GM18508 (cell line): Measurements from ENCODE around the gene DHFR.
"Not testable (repeated sequence)": the region's sequence is repeated elsewhere in the genome, so short reads cannot be mapped to it uniquely, and the experiment has no call there.

ENCODE experiments used
- ATAC-seq: cut with Tn5 transposase; IDR thresholded peaks from one replicate; pipeline ENCODE4 v1.9.1; 2021; ENCODE audit warnings: moderate number of reproducible peaks; ENCODE audit not compliant: insufficient read depth, unreplicated experiment

Gene DHFR

DNA sequence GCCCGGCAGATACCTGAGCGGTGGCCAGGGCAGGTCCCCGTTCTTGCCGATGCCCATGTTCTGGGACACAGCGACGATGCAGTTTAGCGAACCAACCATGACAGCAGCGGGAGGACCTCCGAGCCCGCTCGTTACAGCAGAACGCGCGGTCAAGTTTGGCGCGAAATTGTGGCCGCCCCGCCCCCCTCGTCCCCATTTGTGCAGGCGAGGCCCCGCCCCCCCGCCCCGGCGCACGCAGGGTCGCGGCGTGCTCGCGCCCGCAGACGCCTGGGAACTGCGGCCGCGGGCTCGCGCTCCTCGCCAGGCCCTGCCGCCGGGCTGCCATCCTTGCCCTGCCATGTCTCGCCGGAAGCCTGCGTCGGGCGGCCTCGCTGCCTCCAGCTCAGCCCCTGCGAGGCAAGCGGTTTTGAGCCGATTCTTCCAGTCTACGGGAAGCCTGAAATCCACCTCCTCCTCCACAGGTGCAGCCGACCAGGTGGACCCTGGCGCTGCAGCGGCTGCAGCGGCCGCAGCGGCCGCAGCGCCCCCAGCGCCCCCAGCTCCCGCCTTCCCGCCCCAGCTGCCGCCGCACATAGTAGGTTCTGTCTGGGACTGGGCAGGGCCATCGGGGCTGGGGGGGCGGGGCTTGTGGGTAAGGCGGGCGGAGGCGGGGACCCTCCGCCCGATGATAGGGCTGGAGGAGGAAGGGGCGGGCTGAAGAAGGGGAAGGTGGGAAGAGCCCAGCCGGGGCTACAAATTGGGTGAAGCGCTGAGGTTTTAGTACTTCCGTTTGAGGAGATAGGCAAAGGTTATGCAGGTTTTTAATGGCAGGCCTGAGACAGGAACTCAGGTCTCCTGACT is at the start of gene DHFR, which contains the start of gene MSH3:
TSS of gene DHFR (minus strand) at position 593 of the 840 bp plus-strand sequence. CDS start at position 99, 494 bp downstream.
TSS of gene MSH3 (plus strand) at position 262 of the 840 bp plus-strand sequence. CDS start at position 338, 76 bp downstream.
- no peak for ATAC-seq

DNA sequence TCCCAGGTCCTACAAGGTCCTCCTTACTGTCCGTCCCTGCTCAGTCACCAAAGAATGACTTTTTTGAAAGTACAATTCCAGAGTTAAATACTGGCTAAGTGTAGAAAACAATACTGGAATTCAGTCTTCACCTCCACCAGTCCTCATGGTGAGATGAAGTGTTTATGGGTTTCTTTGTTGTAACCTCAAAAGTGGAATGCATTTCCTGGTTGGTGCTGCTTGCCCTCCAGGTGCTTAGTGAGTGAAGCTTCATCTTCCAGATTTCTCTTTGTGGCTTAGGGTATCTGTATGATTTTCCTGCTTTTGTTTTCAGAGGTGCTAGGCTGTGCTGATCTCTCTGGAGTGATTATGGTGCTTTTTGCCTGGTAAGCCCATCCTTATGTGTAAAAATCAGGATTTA is 49.4 kb upstream of the DHFR start:
- ATAC-seq = no peak

DNA sequence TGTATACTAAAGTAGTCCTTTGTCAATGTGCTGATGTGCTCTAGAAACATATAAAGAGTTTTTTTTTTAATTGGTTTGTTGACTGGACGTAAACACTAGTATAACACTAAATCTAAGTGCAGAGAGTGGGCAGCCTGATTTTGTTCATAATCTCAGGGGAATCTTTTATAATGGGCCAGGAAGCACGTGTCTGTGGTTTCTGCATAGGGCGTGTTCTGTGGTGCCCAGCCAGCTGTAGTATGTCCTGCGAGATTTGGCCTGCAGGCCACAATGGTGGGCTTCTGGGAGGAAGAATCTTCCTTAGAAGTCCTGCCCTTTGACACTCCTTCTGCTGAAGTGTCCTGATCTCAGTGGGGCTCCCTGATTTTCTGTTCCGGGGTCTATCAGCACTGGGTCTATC is 49.0 kb upstream of the DHFR start:
- ATAC-seq = no peak

DNA sequence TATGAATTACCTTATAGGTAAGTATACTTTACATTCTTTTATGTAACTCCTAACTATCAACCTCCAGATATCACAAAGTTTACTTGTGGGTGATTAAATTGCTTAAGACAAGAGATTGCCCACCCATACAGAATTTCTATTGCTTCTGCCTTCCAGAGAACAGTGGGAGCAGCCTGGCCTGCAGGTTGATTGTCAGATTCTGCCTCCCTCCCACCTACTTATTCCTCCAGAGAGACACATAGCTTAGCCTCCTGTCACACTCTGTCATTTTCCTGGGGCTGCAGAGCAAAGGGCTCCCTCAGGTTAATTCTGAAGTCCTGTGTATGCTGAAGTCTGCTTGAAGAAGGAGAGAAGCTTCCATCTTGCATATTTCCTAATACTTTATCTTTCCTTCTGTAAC is 48.5 kb upstream of the DHFR start:
- ATAC-seq = no peak

DNA sequence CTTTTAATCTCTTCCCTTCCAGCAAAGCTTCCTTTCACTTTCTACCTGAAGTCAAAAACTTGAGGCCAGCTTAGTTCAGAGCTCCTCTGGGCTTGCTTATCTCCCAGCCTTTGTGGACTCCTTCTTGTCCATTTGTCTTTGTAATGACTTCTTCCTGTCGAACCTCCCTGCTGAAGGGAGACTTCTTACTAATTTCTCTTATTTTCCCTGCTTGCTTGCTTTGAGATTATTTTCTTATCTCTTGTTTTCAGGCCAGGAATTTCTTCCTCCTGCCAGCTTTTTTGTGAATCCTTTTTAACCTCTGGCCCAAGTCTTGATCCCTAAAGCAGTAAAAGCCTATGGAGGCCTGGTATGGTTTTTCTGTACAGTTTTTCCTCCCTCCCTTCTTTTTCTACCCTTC is 46.8 kb upstream of the DHFR start:
- ATAC-seq = no peak

DNA sequence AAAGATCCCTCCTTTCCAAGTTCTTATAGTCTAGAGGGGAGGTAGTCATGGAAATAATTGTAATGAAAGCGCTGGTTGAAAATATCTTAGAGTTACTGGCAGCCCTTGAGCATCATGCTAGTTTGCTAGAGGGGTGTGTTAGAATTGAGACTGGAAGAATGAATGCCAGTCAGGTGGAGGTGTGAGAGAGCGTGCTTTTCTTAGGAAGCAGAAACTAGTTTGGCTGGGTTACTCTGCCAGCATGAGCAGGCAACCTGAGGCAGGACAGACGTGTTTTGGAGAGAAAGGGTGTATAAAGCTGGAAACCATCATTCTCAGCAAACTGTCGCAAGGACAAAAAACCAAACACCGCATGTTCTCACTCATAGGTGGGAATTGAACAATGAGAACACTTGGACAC is 43.6 kb upstream of the DHFR start:
- no peak for ATAC-seq

DNA sequence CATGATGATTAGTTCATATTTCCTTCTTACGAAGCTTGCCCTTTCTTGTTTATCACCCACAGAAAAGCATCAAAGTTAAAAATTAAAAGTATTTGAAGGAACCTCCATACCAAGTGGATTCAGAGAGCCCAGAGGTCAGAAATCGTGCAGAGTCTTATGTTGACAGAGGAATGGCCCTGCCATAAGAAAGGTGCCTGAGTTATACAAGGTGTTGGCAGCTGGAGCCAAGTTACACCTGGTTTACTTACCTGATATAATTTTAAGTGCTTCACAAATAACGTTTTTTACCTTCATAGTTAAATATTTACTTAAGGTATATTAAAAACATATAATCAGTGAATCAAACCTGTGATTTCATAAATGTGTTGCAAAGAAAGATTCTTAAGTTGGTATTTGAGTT is 42.3 kb upstream of the DHFR start:
- no peak for ATAC-seq

DNA sequence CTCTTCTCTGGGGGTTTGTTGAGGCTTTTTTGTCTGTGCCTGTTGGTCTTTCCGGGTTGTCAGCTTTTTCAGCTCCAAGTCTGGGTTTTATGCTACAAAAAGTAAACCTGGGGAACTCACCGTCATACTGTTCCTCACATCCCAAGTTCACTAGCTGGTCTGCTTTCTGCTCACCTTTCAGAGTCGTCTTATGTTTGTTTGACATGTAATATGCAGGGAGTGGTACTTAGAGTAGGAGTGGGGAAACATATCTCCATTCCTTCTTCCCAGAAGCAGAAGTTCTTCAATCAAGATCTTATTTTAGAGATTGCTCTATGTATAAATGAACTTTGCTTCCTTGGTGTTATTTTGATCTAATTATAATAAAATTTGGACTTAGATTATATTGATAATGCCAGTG is 41.7 kb upstream of the DHFR start:
- ATAC-seq = no peak

DNA sequence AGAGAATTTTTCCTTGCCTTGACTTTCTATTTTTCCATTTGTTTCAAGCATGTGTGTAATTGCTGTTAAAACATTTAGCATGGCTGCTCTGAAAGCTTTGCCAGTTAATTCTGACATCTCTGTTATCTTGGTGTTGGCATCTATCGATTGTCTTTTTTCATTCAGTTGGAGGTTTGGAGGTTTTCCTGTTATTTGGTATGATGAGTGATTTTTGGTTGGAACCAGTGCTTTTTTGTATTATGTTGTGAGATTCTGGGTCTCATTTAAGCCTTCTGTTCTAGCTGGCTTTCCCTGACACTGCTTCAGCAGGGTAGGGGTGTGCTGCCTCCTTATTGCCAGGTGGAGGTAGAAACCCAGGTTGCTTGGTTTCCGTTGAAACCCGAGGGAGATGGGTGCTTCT is 40.9 kb upstream of the DHFR start:
- no peak for ATAC-seq

DNA sequence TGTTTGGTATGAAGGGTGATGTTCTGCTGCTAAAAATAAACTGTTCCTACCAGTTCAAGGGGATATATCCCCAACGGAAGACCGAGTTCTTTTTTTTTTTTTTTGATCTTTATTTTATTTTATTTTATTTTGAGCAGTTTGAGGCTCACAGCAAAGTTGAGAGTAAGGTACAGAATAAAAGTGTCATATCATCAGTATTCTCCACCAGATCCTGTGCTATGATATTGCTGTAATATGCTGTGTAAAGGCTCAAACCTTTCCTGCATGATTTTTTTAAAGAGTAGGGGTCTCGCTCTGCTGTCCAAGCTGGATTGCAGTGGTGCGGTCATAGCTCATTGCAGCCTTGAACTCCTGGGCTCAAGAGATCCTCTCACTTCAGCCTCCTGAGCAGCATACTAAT is 34.8 kb upstream of the DHFR start:
- ATAC-seq = no peak

DNA sequence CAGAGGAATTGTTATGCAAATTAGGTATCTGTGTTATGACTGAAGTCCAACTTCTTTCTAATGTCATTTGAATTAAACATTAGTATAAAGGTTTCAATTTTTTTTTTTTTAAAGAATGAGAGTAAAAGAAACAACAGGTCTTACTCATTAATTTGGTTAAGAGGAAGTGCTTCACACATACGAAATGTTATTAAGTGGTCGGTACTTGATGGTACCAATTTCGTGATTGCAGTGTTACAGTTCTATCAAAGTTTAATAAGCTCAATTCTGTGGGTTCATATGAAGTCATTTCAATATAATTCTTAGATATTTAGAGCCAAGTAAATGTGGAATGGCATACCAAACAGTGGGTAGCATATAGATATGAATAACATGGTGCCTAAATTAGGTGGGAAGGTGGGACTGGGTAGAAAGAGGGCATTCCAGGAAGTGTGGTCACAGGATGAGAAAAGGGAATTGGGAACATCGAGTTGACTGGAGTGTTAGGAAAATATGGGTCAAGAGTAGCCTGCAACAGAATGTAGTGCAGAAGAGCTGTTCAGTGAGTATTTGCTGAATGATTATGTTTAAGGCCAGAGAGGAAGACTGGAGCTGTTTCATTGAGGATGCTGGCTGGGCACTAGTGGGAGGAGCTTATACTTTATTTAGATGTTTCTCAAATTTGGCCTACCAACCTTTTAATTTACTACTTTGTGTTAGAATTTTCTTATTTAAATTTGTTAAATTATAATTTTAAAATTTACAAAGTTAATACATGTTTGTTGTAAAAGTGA is 34.1 kb upstream of the DHFR start:
- ATAC-seq = no peak

DNA sequence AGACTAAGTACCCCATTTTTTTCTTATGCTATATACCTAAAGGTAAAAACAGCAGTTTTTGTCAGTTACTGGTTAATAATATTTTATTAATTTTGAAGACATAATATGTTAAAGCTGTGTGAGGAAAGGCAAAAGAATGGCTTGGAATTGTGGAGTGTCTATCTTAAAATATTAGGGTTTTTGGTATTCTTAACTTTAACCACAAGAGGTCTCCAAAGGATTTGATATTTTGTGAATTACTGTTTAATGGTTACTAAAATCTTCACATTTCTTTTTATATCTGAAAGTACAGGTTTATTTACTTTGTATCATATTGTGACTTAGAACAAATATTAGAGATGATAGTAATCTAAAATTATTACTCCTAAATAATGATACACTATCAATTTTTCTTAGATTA is 32.0 kb upstream of the DHFR start:
- ATAC-seq = no peak

DNA sequence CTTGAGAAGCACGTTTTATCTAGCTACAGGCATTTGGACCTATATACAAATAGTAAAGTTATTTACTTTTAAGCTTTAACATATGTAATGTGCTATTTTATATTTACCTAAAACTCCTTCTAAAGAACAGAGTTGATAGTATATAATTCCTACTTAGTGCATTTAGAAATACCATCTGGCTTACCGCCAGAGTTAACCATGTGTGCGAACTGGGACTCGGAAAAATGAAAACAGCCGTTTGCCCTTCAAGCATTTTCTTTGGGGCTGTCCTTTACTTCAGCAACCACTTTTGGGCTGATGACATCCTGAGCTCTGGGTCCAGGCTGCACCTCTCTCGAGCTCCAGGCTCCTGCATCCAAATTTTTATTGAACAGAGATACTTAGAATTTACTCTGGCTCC is 21.9 kb upstream of the DHFR start:
- no peak for ATAC-seq

DNA sequence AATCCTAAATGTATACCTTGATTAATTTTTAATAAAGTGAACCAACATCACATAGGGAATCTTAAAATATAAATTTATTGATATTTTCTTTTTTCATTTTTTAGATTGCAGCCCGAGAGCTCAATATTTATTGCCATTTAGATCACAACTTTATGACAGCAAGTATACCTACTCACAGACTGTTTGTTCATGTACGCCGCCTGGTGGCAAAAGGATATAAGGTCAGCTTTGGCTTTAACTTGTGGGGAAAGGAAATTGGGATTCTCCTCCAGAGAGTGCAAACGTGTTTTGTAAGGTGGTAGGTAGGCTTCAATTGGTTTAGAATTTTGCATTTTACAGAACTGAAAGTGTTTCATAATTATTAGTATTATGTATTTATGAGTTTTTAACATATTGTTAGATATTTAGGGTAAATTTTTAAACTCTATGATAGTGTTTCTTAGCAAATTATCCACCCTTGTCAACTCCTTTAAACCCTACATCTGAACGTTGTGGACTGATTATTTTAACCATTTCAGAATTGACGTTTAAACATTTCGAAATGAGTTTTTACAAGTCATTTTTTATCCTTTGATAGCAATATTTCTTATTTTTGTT is 17.5 kb upstream of the DHFR start:
- no peak for ATAC-seq

DNA sequence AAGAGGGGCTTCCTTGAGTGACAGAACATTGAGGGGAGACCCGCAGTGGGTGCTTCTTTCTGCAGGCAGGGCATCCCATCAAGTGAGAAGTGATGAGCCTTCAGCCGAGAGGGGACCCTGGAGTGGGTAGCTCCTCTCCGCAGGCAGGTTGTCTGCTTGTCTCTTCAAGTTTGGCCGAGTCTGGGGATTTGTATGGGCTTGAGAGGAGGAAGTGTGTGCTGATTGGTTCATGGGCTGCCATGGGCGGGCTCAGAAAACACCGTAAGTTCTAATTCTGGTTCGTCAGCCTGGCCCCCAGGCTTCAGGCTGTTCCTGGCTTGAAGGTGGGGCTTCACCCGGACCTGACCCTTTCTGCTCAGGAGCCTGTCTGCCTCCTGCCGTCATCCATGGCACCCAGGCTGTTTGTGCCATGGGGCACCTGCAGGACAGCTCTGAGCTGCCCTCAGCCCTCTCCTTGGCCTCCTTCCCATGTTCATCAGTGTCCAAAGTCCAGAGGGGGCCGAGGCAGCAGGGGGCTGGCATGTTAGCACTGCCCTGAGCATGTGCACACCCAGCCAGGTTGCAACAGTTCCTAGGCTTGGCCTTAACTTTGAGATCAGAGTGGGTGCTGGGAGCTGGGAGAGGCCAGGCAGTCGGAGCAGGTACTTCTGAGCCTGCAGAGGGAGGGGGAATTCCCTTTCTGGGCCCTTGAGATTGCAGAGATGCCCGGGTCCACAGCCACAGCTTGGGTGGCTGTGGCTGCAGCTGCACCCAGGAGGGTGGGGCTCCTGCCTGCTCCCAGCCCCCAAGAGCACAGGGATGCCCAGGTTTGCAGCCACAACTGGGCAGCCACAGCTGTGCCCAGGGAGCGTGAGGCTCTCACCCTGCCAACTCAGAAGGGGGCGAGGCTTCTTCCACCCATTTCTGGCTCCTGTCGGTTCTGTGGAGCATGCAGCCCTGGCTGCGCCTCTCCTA is 13.5 kb upstream of the DHFR start:
- ATAC-seq = no peak

DNA sequence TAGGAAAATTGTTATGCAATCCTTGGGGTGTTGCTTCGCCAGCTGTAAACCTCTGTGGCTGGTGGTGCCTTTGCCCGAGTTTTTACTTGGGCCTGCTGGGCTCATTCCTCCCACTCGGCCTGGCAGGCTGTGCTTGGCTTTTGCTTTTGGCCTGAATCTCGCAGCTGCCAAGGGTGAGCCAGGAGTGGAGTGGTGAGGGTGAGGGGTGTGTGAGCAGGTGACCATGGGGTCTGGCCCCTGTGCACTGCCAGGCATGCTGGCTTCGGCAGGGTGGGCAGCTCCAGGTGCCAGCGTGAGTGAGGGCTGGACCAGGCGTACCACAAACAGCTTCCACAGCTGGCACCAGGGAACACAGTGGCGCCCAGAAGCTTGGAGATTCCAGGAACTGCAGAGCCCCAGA is 12.6 kb upstream of the DHFR start:
- no peak for ATAC-seq

DNA sequence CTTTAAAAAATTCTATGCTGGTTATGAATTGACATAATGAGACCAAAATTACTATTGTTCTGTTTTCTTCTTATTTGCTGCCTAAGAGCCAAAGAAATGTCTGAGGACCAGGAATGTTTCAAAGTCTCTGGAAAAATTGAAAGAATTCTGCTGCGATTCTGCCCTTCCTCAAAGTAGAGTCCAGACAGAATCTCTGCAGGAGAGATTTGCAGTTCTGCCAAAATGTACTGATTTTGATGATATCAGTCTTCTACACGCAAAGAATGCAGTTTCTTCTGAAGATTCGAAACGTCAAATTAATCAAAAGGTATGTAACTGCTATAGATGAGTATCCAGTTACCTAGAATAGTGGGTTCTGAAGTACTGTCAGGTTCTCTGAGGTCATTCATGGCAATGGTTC is 10.3 kb upstream of the DHFR start:
- no peak for ATAC-seq

DNA sequence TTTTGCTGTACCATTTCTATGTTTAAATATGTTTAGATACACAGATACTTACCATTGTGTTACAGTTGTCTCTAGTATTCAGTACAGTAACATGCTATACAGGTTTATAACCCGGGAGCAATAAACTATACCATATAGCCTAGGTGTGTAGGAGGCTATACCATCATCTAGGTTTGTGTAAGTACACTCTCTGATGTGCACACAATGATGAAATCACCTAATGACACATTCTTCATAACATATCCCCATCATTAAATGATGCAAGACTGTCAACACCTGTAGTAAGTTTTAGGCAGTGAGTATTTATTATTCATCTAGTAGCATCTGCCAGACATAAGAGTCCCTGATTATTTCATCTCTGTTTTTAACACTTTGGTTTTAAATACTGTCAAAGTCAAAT is 7.3 kb upstream of the DHFR start:
- ATAC-seq = no peak

DNA sequence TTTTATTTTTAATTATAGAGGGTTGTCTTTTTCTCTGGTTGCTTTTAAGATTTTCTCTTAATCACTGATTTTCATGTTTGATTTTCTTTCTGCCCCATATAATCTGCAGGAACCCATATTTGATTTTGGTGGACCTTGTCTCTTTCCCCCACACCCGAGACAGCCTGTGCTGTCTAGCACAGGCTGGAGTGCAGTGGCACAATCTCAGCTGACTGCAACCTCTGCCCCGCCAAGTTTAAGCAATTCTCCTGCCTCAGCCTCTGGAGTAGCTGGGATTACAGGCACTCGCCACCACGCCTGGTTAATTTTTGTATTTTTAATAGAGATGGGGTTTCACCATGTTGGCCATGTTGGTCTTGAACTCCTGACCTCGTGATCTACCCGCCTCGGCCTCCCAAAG is 5.9 kb upstream of the DHFR start:
- ATAC-seq = not testable (repeated sequence)

DNA sequence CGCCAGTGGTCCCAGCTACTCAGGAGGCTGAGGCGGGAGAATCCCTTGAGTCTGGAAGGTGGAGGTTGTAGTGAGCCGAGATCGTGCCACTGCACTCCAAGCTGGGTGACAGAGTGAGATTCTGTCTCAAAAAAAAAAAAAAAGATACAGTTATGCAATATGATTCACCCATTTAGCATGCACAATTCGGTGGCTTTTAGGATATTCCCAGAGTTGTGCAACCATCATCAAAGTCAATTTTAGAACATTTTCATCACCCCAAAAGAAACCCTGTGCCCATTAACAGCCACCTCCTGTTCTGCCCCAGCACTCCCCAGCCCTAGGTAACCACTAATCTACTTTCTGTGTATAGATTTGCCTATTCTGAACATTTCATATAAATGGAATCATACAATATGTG is 4.3 kb upstream of the DHFR start:
- no peak for ATAC-seq
